H4 (cell line): Measurements from ENCODE around the gene KRTAP27-1. TPM values are rescaled to one million over a fixed set of nuclear protein-coding genes. Genes with fewer than 3 reads are reported as not detected.

Source experiments
- DNase-seq: peaks from one replicate; pipeline ENCODE4 v3.0.0-alpha.2; 2015; ENCODE audit warnings: low spot score
- total RNA-seq: library from RNA; depleted of rRNA; stranded (reverse); fragments of >200 nt; shearing (Covaris generic); gene quantifications from 2 replicates; pipeline ENCODE4 v1.2.3, GENCODE V29; 2014; rRNA removed

The KRTAP27-1 gene
- not detected in 2 replicates for total RNA-seq

DNA sequence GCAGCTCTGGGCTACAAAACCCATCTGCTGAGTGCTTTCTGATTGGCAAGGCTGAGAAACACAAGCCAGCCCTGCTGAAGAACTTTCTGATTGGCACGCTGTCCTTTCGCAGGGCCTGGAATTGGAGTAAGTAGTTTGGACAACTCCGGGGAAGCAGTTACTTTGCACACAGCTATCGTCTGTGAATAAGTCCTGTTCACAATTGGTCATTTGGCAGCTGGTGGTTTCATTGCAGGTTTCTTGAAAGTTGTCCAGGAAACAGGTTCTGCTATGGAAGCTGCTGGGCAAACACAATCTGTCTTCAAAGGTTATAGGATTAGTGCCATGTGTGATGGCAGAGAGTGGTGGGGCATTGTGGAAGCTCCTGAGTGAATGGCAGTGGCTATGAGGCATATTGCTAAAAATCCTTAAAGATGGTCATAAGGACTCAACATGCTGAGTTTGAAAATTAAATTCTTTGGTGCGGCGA, at the start of gene KRTAP27-1:
KRTAP27-1 (minus strand) TSS at position 419 of the 469 bp plus-strand sequence; CDS start at position 393, 26 bp downstream.
- no peak for DNase-seq

DNA sequence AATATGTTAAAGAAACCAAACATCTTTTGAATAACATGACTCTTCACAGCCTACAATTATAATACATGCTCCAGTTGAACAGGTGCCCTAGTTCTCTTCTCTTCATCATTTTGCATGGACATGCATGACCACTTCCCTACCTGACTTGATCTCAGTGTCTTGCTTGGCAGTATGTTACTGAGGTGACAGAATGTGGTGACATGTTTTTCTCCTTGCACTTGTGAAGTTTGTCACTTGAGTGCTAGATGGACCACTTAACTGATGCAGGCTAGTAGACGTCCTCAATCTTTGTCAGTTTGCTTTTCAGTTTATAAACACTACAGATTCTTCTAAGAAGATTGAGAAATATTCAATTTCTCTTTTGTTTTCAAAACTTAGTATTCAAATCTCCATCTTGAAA, 44.7 kb upstream of the KRTAP27-1 start:
- no peak for DNase-seq

GRCh38 chr21:30372139-30372770, 34.8 kb upstream of the KRTAP27-1 start, which contains the start of gene KRTAP13-2:
Gene KRTAP13-2 (minus strand): TSS chr21:30372271. CDS start chr21:30372213, 58 bp downstream.
- no peak for DNase-seq

GRCh38 chr21:30355906-30356305, 18.4 kb upstream of the KRTAP27-1 start:
- DNase-seq, result no peak

DNA sequence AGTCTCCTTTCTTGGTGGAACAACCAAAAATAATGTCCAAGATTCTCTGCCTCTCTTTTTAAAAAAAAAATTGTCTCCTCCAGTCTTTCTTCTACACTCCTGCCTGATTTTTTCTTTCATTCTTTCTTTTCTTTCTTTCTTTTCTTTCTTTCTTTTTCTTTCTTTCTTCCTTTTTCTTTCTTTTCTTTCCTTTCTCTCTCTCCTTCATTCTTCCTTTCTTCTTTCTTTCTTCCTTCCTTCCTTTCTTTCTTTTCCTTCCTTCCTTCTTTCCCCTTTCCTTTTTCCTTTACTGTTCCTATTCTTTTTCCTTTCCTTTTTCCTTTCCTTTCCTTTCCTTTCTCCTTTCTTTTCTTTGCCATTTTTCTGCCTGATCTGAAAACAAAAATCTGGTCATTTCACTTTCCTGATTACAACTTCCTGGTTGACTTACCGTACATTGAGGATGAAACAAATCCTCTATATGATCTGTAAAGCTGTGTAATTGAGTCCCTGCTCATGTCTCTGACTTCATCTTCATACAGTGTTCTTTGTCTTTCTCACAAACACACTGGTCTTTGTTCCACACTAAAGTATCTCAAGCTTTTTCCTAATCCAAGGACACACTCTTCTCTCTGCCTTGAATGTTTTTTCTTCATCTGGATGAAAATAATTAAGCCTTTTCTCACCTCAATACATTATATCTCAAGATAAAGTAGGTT, 17.0 kb upstream of the KRTAP27-1 start:
- no peak for DNase-seq

DNA sequence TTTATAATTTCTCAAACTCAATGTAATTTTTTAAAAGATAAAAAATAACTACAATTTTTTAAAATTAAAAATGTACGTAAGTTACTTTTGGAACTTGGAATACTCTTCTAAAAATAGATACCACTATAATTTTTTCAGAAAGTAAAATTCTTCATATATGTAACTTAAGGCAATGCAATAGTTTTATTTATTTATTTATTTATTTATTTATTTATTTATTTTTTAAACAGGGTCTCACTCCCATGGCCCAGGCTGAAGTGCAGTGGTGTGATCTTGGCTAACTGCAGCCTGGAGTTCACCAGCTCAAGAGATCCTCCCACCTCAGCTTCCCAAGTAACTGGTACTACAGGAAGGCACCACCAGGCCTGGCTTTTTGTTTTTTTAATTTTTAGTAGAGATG, 14.0 kb upstream of the KRTAP27-1 start:
- DNase-seq, result no peak

DNA sequence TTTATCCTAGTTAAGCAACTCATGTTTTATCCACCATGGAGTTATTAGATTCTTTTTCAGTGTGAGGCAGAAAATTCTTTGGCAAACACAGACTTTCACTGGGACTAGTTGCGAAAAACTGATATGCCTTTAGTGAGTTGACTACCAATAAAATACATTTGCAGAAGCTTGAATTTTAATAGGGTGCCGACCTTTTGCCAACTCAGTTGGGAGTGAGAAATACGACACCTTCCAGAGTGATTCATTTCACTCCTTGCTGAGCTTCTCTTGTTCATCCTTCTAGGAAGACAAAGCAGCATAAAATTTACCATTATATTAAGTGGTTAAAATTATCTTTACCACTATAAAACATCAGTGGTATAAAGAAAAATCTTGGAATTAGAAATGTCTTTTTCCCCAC, 12.1 kb upstream of the KRTAP27-1 start:
- DNase-seq, result no peak

DNA sequence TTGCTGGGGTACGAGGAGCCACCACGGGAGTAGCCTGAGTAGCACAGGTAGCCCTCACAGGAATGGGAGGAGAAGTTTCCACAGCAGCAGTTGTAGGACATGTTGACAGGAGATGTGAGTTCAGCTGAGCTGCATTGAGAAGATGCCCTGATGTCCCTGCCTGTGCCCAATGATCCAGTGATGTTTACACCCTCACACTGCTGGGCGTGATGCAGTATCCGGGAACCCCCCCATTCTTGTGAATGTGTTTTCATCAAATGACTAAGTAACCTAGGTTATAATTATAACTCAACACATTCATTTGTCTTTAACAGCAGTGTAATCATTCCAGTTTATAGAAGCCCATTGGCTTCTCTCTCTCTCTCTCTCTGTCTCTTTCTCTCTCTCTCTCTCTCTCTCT, 11.0 kb upstream of the KRTAP27-1 start, which contains the start of gene KRTAP23-1:
KRTAP23-1 (minus strand) TSS at position 101 of the 400 bp plus-strand sequence; CDS start at position 101, 0 bp downstream.
- no peak for DNase-seq

- DNase-seq, result no peak
Observed at GRCh38 chr21:30345014-30345413, 7.5 kb upstream of the KRTAP27-1 start.

DNA sequence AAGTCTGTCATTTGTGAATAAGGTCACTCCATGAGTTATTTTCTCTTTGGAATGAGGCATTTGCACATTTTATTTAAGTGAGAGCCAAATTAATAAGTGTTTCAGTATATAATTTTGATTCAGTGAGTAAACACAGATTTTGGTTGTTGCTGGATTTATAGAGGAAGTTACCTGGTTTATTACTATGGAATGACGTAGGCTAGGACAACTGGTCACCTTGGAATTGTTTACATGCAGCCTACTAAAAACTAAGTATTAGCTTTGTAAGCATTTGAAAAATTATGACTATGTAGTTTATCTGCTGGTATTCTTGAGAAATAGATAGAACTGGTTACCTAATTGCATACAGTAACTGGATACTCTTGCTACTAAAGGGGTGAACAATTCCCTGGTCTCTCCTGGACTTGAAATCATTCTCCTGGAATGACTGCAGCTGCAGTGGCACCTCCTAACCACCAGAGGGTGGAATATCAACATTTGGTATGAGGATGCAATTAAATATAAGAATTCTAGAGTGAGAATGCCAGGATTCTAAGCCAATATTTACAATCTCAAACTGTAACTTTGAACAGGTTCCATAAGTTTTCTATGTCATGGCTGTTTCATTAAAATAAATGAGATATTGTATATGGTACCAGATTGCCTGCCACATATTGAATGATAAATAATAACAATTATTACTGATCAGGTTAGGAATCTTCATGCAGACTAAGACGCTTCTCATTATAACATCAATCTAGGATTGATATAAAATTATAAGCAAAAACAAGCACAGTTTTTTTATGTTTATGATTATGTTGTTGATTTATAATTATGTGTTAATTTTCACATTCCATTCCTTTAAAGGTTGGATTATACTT, 3.5 kb upstream of the KRTAP27-1 start:
- DNase-seq, result peak; percentile 29

DNA sequence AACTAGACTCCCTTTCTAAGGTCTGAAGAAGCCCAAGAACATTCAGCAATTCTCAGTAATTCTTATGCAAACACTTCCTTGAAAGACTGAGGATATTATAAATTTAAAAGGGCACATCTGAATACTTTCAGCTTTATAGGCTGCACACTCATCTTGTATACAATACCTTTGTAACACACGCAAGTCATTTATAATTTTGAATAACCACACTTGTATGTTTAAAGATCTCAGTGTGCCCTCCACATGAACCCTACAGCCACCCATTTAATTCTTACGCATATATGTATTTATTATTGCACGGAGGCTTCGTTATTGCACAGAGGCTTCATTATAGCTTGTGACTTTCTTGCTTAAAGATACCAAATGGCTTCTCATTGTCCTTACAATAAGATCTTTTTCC, 1.2 kb upstream of the KRTAP27-1 start:
- DNase-seq, result no peak

GRCh38 chr21:30337772-30338171, 278 bp upstream of the KRTAP27-1 start:
- no peak for DNase-seq

GRCh38 chr21:30336596-30336995, 898 bp downstream of the KRTAP27-1 start:
- no peak for DNase-seq

DNA sequence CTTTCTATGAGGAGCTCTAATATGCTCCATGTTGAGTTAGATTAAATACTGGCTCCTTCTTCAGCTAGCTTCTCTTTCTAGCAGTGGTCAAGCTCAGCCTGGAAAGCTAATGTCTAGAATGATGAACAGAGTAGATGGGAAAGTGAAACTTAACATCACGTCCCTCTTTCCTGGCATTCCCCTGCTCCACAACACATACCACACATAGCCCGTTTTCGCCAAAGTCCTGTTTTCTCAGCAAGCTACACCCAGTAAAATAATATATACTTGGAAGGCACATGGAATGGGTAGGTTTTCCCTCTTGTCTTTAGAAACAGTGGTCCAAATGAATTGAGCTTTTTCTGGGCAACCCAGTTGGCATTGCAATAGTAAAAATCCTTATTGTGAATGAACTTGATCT, 3.8 kb downstream of the KRTAP27-1 start:
- DNase-seq, result no peak

DNA sequence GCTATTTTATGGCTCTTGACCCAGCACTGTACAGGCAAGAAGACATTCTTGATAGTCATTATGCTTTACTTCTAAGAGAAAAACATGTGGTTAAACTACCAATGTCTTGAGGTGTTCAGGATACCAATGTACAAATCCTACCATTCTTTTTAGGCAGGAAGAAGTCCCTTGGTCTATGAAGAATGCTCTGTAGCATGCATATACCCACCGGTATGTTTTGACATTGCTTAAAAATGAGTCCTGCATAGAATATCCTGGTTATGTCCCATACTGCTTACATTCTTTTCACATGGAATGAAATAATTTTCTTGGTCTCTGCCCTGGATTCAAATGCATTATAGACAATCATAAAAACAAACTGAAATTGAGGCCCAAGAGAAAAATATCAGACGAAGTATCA, 4.8 kb downstream of the KRTAP27-1 start:
- no peak for DNase-seq

GRCh38 chr21:30329203-30329875, 8.2 kb downstream of the KRTAP27-1 start:
- peak; percentile 6 for DNase-seq

DNA sequence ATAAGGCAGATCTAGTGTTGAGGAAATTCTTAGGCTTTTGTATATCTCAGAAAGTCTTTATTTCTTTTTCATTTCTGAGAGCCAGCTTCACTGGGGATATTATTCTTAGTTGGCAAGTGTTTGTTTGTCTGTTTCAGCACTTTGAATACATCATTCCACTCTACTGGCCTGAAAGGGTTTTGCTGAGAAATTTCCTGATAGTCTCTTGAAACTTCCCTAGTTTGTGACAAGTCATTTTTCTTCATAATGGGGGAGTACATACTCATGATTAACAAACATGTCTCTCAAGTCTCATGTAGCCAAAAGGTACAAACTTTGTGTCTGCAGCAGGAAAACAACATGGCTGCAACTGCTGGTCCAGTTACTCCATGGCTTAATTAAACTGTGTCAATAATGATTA, 11.1 kb downstream of the KRTAP27-1 start:
- no peak for DNase-seq

DNA sequence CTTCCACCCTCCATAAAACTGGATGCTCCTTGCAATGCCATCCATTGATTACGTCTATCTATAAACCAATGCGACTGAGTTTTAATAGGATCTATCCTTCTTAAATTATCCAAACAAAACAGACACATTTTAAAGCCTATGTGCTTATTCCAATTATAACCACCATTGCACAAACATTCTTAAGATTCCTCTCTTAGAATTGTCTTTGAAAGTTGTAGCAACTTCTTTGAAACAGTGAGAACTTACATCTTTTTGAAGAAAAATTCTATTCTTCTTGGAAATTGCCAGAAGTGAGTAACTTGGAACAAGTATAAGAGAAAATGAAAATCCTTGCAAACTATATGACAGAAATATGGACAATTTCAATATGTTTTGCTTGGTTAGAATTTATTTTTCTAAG, 17.3 kb downstream of the KRTAP27-1 start, which contains the start of gene KRTAP26-1:
KRTAP26-1 (minus strand) TSS at position 101 of the 400 bp plus-strand sequence. CDS start 280 bp downstream, outside the sequence.
- no peak for DNase-seq

GRCh38 chr21:30315701-30316100, 21.8 kb downstream of the KRTAP27-1 start:
- no peak for DNase-seq

DNA sequence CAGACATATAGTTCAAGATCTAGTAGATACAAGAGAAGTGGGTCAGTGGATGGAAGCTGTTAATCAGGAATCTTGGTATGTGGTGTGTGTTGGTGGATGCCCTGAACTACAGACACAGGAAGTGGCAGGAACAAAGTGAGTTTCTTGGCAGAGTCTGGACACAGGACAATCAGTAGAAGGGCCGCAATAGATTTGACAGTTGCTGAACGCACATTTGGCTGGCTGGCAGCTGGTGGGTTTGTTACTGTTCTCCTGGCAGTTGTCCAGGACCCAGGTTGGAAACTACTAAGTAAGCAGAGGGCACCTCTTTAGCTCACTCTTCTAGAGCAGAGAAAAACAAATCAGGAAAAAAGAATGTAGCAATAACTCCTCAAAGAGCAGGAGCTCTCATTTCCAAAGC, 30.6 kb downstream of the KRTAP27-1 start:
- no peak for DNase-seq

DNA sequence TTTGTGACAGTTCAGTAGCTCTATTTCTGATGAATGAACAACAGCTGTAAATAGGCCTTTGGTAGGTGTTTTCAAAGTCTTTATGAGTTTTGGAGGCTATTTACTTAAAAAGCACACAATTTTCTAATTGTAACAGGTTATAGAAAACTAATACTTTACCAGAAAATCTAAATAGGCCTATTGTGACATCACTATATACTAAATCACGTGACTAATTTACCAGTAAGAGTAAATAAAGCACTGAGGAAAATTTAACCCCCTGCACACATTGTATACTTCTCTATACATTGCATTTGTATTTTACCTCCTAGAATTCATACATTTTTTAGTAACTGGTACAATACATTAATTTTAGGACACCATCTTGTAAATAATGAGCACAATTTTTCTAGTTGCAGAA, 32.4 kb downstream of the KRTAP27-1 start:
- no peak for DNase-seq
